Neural crest cell (in vitro differentiated cells): Measurements from ENCODE around the gene COL21A1. TPM values are rescaled to one million over a fixed set of nuclear protein-coding genes. Genes with fewer than 3 reads are reported as not detected.

ENCODE experiments used
- DNase-seq: peaks from one replicate; pipeline ENCODE4 v3.0.0; 2021; ENCODE audit warnings: low read depth, mixed read lengths, low spot score
- H3K27ac Mint-ChIP-seq: one replicate; pipeline ENCODE4 v1.8.0; 2021; ENCODE audit warnings: mild to moderate bottlenecking, mixed read lengths; ENCODE audit not compliant: unreplicated experiment
- H3K27me3 Mint-ChIP-seq: 2 replicates; pipeline ENCODE4 v1.8.0; 2021; ENCODE audit warnings: low read depth, mild to moderate bottlenecking, mixed read lengths
- H3K36me3 Mint-ChIP-seq: 2 replicates; pipeline ENCODE4 v1.8.0; 2021; ENCODE audit warnings: low read depth, mild to moderate bottlenecking, mixed read lengths
- H3K4me1 Mint-ChIP-seq: 2 replicates; pipeline ENCODE4 v1.8.0; 2021; ENCODE audit warnings: mixed read lengths
- H3K4me3 Mint-ChIP-seq: one replicate; pipeline ENCODE4 v1.8.0; 2021; ENCODE audit warnings: mild to moderate bottlenecking, mixed read lengths
- H3K9me3 Mint-ChIP-seq: 2 replicates; pipeline ENCODE4 v1.8.0; 2021; ENCODE audit warnings: mixed read lengths
- CTCF ChIP-seq: fragments of 200-600 bp; sonication (generic); conservative IDR thresholded peaks from 2 replicates; pipeline ENCODE4 v1.5.0; 2021; ENCODE audit warnings: antibody characterized with exemption, mild to moderate bottlenecking
- total RNA-seq: library from RNA; stranded (reverse); gene quantifications from 2 replicates; pipeline ENCODE4 v1.2.1, GENCODE V29; 2021

The COL21A1 gene
- total RNA-seq, 1 donor from 2014 or later = not detected

- DNase-seq = no peak
- Mint-ChIP-seq H3K36me3 (no peaks in the 10 kb centered on the region), H3K27ac (no peak overlapping the region), H3K4me1 (no peaks in the 10 kb centered on the region), H3K9me3 (no peaks in the 10 kb centered on the region), H3K27me3 (no peaks in the 10 kb centered on the region), H3K4me3 (no peak overlapping the region)
- TF ChIP-seq CTCF = no peak
These were observed 90.7 kb downstream of the COL21A1 start for GRCh38 chr6:56156643-56157042.

- no peak for DNase-seq
- Mint-ChIP-seq H3K27ac (no peak overlapping the region), H3K36me3 (no peaks in the 10 kb centered on the region), H3K4me1 (no peaks in the 10 kb centered on the region), H3K9me3 (no peaks in the 10 kb centered on the region), H3K27me3 (no peaks in the 10 kb centered on the region), H3K4me3 (no peak overlapping the region)
- TF ChIP-seq CTCF = no peak
These were observed 91.7 kb downstream of the COL21A1 start for GRCh38 chr6:56155634-56156141.

GRCh38 chr6:56154076-56154475 is 93.3 kb downstream of the COL21A1 start:
- Mint-ChIP-seq H3K27ac (no peak overlapping the region), H3K36me3 (no peaks in the 10 kb centered on the region), H3K27me3 (no peaks in the 10 kb centered on the region), H3K4me1 (no peaks in the 10 kb centered on the region), H3K9me3 (no peaks in the 10 kb centered on the region), H3K4me3 (no peak overlapping the region)
- no peak for DNase-seq
- no peak for TF ChIP-seq CTCF

- H3K27ac Mint-ChIP-seq = no peak overlapping the region
- no peak overlapping the region for H3K4me3 Mint-ChIP-seq
- H3K4me1 Mint-ChIP-seq = no peaks in the 10 kb centered on the region
- no peaks in the 10 kb centered on the region for H3K27me3 Mint-ChIP-seq
- no peak for TF ChIP-seq CTCF
- no peak for DNase-seq
- no peaks in the 10 kb centered on the region for H3K9me3 Mint-ChIP-seq
- no peaks in the 10 kb centered on the region for H3K36me3 Mint-ChIP-seq
These were observed 94.8 kb downstream of the COL21A1 start for GRCh38 chr6:56152611-56153010.

GRCh38 chr6:56151609-56152224 is 95.7 kb downstream of the COL21A1 start:
- H3K9me3 Mint-ChIP-seq = no peaks in the 10 kb centered on the region
- H3K27ac Mint-ChIP-seq = no peak overlapping the region
- TF ChIP-seq CTCF = no peak
- H3K4me1 Mint-ChIP-seq = no peaks in the 10 kb centered on the region
- H3K36me3 Mint-ChIP-seq = no peaks in the 10 kb centered on the region
- no peaks in the 10 kb centered on the region for H3K27me3 Mint-ChIP-seq
- H3K4me3 Mint-ChIP-seq = no peak overlapping the region
- DNase-seq = no peak
